Stimulated activated CD4-positive, alpha-beta T cell treated with anti-CD3 and anti-CD28 coated beads, Interleukin-1b, Interleukin-23, amount 100 ng/mL, for 4 hours (primary cell): ENCODE results near the gene TSPAN2.
A peak's percentile ranks its signal among the peaks of the same experiment; 100 is the strongest.

Experiments used
- DNase-seq, 2 donors: peaks; one replicate each; pipeline ENCODE4 v3.0.0-alpha.2; 2020; ENCODE audit warnings: low read depth in 2 of 2

TSPAN2 gene

GRCh38 chr1:115074839-115075534 is 14.3 kb downstream of the TSPAN2 start:
- no peak for DNase-seq

GRCh38 chr1:115073298-115074087 is 15.8 kb downstream of the TSPAN2 start:
- no peak for DNase-seq

- no peak for DNase-seq
Observed at GRCh38 chr1:115071012-115071664, 18.2 kb downstream of the TSPAN2 start.

- no peak for DNase-seq
Observed at GRCh38 chr1:115069659-115070308, 19.5 kb downstream of the TSPAN2 start.

- no peak for DNase-seq
Observed at GRCh38 chr1:115068826-115069585, 20.3 kb downstream of the TSPAN2 start.

GRCh38 chr1:115067161-115067859 is 22.0 kb downstream of the TSPAN2 start:
- no peak for DNase-seq

- no peak for DNase-seq
Observed at GRCh38 chr1:115065021-115065420, 24.3 kb downstream of the TSPAN2 start.

GRCh38 chr1:115064461-115064860 is 24.8 kb downstream of the TSPAN2 start:
- no peak for DNase-seq

GRCh38 chr1:115063228-115063901 is 25.9 kb downstream of the TSPAN2 start:
- no peak for DNase-seq

- DNase-seq = peak; percentile 60 to 79
Observed at GRCh38 chr1:115062542-115063004, 26.7 kb downstream of the TSPAN2 start.

GRCh38 chr1:115060501-115060900 is 28.8 kb downstream of the TSPAN2 start:
- no peak for DNase-seq

GRCh38 chr1:115059316-115059715 is 30.0 kb downstream of the TSPAN2 start:
- no peak for DNase-seq

- no peak for DNase-seq
Observed at GRCh38 chr1:115057661-115058254, 31.5 kb downstream of the TSPAN2 start.

- DNase-seq = no peak
Observed at GRCh38 chr1:115056395-115056798, 32.9 kb downstream of the TSPAN2 start.

- peak; percentile 23 to 40 for DNase-seq
Observed at GRCh38 chr1:115052454-115053083, 36.7 kb downstream of the TSPAN2 start.

GRCh38 chr1:115051850-115052249 is 37.5 kb downstream of the TSPAN2 start:
- no peak for DNase-seq

- DNase-seq = no peak
Observed at GRCh38 chr1:115046751-115047150, 42.6 kb downstream of the TSPAN2 start.

GRCh38 chr1:115041654-115042053 is 47.6 kb downstream of the TSPAN2 start:
- no peak for DNase-seq

- no peak for DNase-seq
Observed at GRCh38 chr1:115040501-115040900, 48.8 kb downstream of the TSPAN2 start.
